Epithelial cell of esophagus (primary cell): ENCODE results near the gene BEAN1.
A peak's percentile ranks its signal among the peaks of the same experiment; 100 is the strongest.

ENCODE experiments used
- DNase-seq: peaks from one replicate; pipeline ENCODE4 v3.0.0; 2010; ENCODE audit warnings: low read depth
- H3K4me3 ChIP-seq: 2 replicates; pipeline ENCODE4 v1.5.1; 2011; ENCODE audit warnings: mild to moderate bottlenecking, low read length, control low read depth
- CTCF ChIP-seq: IDR thresholded peaks from 2 replicates; pipeline ENCODE4 v1.5.1; 2011; ENCODE audit warnings: low read depth, mild to moderate bottlenecking, low read length, control low read depth, inconsistent platforms; ENCODE audit not compliant: insufficient read depth; ENCODE audit errors: missing control alignments

The BEAN1 gene

GRCh38 chr16:66412182-66412581 lies 14.9 kb upstream of the BEAN1 start:
- no peak for TF ChIP-seq CTCF
- no peak overlapping the region for H3K4me3 ChIP-seq
- DNase-seq: no peak

GRCh38 chr16:66414891-66415290 lies 12.2 kb upstream of the BEAN1 start:
- peak; percentile 25 for DNase-seq
- TF ChIP-seq CTCF: no peak
- no peak overlapping the region for H3K4me3 ChIP-seq

GRCh38 chr16:66416136-66416535 lies 11.0 kb upstream of the BEAN1 start:
- no peak for TF ChIP-seq CTCF
- peak; percentile 33 for DNase-seq
- H3K4me3 ChIP-seq: no peak overlapping the region

GRCh38 chr16:66416939-66417700 lies 10.0 kb upstream of the BEAN1 start:
- TF ChIP-seq CTCF: no peak
- H3K4me3 ChIP-seq: no peak overlapping the region
- peak; percentile 80 for DNase-seq

GRCh38 chr16:66418165-66418962 lies 8.7 kb upstream of the BEAN1 start:
- DNase-seq: no peak
- TF ChIP-seq CTCF: no peak
- H3K4me3 ChIP-seq: no peak overlapping the region

- no peak overlapping the region for H3K4me3 ChIP-seq
- TF ChIP-seq CTCF: no peak
- DNase-seq: no peak
Measured at GRCh38 chr16:66419527-66419926, 7.6 kb upstream of the BEAN1 start.

GRCh38 chr16:66420396-66420795 lies 6.7 kb upstream of the BEAN1 start:
- TF ChIP-seq CTCF: no peak
- H3K4me3 ChIP-seq: no peak overlapping the region
- peak; percentile 32 for DNase-seq
